ENCODE results near the gene RDH5.

RDH5 gene

GRCh38 chr12:55720071-55720564 is at the start of gene RDH5:
Gene RDH5, plus strand, starts transcription at chr12:55720393. Its CDS starts 792 bp downstream, at chr12:55721185.
- no peak within 1 kb of the TSS for H3K4me3 ChIP-seq (ENCODE audit: low read depth, low read length)
- no peak for TF ChIP-seq CTCF (IDR thresholded peaks at IDR 0.05; ENCODE audit: insufficient read depth, low read depth, low read length, missing control alignments)
- DNase-seq (ENCODE audit: low read depth) = no peak

- DNase-seq (ENCODE audit: low read depth) = no peak
- TF ChIP-seq CTCF (IDR thresholded peaks at IDR 0.05; ENCODE audit: insufficient read depth, low read depth, low read length, missing control alignments) = no peak
- no peak overlapping the region for H3K4me3 ChIP-seq (ENCODE audit: low read depth, low read length)
Observed at GRCh38 chr12:55671746-55672145, 48.4 kb upstream of the RDH5 start.

GRCh38 chr12:55673638-55674037 is 46.6 kb upstream of the RDH5 start:
- DNase-seq (ENCODE audit: low read depth) = peak; percentile 64
- no peak overlapping the region for H3K4me3 ChIP-seq (ENCODE audit: low read depth, low read length)
- TF ChIP-seq CTCF (IDR thresholded peaks at IDR 0.05; ENCODE audit: insufficient read depth, low read depth, low read length, missing control alignments) = no peak

- H3K4me3 ChIP-seq (ENCODE audit: low read depth, low read length) = no peak overlapping the region
- no peak for TF ChIP-seq CTCF (IDR thresholded peaks at IDR 0.05; ENCODE audit: insufficient read depth, low read depth, low read length, missing control alignments)
Observed at GRCh38 chr12:55675666-55676065, 44.5 kb upstream of the RDH5 start.

GRCh38 chr12:55676707-55677106 is 43.5 kb upstream of the RDH5 start:
- no peak for TF ChIP-seq CTCF (IDR thresholded peaks at IDR 0.05; ENCODE audit: insufficient read depth, low read depth, low read length, missing control alignments)
- DNase-seq (ENCODE audit: low read depth) = no peak
- no peak overlapping the region for H3K4me3 ChIP-seq (ENCODE audit: low read depth, low read length)

More at GRCh38 chr12:55675666-55676065, 44.5 kb upstream of the RDH5 start:
- DNase-seq (ENCODE audit: low read depth) = no peak

- TF ChIP-seq CTCF (IDR thresholded peaks at IDR 0.05; ENCODE audit: insufficient read depth, low read depth, low read length, missing control alignments) = no peak
- no peak overlapping the region for H3K4me3 ChIP-seq (ENCODE audit: low read depth, low read length)
- DNase-seq (ENCODE audit: low read depth) = no peak
Observed at GRCh38 chr12:55679691-55680090, 40.5 kb upstream of the RDH5 start.

Data from GM12865 (cell line).